ENCODE data around the gene RNF44.

DNA sequence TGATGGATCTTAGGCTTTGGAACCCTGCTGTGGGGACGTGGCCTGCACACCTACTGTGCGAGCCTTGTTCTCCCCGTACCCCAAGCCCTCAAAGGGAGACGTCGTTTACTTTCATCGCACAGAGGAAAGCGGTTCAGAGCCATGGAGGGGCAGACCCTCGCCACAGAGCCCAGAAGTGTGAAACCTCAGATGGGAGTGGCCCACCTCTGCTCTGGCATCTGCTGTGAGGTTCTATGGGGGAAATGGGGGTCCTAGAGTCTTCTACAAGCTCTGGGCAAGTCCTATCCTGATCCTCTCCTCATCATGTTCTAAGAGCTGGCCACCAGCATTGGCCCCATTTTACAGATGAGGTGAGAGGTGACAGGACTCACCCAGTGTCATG, 3.7 kb upstream of the RNF44 start:
- no peak for TF ChIP-seq POLR2A (IDR thresholded peaks at IDR 0.05)
- TF ChIP-seq, protein P1, sequence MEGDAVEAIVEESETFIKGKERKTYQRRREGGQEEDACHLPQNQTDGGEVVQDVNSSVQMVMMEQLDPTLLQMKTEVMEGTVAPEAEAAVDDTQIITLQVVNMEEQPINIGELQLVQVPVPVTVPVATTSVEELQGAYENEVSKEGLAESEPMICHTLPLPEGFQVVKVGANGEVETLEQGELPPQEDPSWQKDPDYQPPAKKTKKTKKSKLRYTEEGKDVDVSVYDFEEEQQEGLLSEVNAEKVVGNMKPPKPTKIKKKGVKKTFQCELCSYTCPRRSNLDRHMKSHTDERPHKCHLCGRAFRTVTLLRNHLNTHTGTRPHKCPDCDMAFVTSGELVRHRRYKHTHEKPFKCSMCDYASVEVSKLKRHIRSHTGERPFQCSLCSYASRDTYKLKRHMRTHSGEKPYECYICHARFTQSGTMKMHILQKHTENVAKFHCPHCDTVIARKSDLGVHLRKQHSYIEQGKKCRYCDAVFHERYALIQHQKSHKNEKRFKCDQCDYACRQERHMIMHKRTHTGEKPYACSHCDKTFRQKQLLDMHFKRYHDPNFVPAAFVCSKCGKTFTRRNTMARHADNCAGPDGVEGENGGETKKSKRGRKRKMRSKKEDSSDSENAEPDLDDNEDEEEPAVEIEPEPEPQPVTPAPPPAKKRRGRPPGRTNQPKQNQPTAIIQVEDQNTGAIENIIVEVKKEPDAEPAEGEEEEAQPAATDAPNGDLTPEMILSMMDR (IDR thresholded peaks at IDR 0.05): no peak
